Islet precursor cell (in vitro differentiated cells): ENCODE data around the gene CXXC5.
"Not testable (repeated sequence)": the region's sequence is repeated elsewhere in the genome, so short reads cannot be mapped to it uniquely, and the experiment has no call there.

ENCODE experiments used
- DNase-seq: peaks from one replicate; pipeline ENCODE4 v3.0.0-alpha.2; 2018

Gene CXXC5

DNA sequence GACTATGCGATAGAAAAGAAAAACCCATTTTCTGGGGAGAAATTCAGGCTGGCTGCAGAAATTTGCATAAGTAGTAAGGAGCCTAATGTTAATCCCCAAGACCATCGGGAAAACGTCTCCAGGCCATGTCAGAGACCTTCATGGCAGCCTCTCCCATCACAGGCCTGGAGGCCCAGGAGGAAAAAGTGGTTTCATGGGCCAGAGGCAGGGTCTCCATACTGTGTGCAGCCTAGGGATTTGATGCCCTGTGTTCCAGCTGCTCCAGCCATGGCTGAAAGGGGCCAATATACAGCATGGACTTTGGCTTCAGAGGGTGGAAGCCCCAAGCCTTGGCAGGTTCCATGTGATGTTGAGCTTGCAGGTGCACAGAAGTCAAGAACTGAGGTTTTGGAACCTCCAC, 71.8 kb downstream of the CXXC5 start:
- not testable (repeated sequence) for DNase-seq

DNA sequence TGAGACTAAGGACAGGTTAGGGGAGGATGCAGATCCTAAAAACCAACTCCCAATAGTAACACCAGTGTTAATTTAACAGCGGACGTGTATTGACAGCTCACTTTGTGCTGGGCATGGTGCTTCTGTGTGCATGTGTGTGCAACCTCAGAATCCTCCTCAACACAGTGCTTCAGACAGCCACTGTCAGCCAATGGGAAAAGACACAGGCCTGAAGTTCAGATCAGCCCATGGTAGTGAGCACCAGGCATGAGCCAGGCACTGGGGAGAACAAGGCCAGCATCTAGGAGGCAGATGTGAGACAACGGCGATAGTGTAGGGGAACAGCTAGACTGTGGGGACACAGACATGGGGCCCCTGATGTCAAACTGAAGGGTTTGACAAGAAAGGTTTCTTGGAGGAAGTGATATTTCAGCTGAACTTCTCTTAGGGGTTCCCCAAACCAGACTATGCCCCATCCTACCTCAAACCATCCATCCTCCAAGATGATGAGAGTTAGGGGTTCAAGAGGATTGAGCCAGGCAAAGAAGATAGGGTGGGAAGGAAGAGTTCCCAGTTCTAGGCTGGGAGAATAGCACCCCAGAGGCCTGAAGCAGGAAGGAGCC, 75.9 kb downstream of the CXXC5 start:
- DNase-seq = no peak

DNA sequence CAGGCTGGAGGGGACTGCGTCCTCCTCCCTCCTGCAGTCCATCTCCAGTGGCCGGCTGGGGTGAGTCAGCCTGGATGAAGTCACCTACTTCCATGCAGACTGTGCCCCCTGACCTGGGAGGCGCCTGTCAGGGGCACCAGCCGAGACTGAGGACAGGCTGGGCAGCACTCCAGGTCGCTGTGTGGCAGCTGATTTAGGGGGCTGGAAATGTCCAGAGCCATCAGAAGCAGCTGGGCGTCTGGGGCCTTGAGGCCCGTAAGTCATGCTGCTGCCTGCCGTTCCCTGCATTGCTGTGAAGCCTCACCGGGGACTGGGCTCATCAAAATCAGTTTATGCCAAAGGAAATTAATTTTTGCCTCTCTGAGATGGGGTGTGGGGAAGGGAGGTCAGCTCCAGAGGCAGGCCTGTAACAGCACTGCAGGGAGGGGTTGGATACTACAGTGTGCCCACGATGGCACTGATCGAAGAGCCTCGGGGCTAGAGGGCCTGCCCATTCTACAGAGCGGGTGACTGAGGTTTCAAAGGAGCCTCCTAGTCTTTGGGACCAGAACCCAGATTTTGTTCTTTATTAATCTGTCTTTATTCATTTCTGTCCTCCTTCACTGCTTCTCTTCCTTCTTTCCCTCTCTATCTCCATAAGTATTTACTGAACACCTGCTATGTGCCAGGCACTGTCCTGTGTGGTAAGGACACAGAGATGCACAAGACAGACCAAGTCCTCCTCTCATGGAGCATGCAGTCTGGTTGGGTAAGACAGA, 77.1 kb downstream of the CXXC5 start:
- DNase-seq = peak; percentile 89

DNA sequence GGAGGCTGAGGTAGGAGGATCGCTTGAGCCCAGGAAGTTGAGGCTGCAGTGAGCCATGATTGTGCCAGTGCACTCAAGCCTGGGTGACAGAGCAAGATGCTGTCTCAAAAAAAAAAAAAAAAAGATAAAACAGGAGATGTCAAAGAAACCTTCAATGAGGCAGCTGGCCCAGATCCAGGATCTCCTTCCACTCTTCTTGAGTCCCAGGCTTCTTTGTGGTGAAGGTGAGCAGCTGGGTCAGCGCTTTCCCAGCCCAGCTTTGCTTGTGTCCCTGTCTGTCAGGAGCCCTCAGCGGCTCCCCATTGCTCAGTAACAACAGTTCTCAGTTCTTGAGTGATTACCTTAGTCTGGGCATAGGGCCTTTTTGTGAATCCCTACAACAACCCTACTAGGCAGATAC, 78.1 kb downstream of the CXXC5 start:
- DNase-seq = peak; percentile 33

DNA sequence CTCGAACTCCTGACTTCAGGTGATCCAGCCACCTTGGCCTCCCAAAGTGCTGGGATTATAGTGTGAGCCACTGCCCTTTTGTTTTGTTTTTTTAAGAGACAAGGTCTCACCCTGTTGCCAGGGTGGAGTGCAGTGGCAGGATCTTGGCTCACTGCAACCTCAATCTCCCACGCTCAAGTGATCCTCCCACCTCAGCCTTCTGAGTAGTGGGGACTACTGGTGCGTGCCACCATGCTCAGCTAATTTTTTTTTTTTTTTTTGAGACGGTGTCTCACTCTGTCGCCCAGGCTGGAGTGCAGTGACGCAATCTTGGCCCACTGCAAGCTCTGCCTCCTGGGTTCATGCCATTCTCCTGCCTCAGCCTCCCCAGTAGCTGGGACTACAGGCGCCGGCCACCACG, 79.5 kb downstream of the CXXC5 start:
- not testable (repeated sequence) for DNase-seq

DNA sequence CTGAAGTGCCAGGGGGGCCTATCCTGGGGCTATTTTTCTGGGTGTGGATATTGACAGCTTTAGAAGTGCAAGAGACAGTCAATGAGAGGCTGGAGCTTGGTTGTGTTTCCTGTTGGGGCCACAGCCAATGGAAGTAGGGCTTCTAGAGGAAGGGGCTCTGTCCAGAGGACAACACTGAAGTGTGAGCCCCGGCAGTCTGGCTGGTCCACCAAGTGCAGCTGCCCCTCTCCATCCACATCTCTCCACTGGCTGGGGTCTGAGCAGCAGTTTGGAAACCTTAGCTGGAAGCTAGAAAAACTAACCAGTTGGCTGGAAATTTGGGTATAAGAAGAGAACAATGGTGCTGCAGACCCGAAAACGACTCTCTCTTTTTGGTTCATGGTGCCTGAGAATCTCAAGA, 83.1 kb downstream of the CXXC5 start:
- DNase-seq = peak; percentile 43

DNA sequence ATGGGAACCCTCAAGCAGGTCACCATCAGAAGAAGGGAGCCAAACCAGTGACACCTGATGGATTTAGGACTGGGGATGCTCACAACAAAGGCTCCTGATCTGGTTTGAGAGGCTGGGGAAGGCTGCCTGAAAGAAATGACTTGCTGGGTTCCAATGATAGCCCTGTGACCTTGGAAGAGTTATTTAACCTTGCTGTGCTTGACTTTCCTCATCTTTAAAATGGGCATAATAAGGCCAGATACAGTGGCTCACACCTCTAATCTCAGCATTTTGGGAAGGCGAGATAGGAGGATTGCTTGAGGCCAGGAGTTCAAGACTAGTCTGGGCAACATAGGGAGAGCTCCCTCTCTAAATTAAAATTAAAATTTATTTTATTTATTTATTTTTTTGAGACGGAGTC, 83.9 kb downstream of the CXXC5 start:
- DNase-seq = peak; percentile 18

DNA sequence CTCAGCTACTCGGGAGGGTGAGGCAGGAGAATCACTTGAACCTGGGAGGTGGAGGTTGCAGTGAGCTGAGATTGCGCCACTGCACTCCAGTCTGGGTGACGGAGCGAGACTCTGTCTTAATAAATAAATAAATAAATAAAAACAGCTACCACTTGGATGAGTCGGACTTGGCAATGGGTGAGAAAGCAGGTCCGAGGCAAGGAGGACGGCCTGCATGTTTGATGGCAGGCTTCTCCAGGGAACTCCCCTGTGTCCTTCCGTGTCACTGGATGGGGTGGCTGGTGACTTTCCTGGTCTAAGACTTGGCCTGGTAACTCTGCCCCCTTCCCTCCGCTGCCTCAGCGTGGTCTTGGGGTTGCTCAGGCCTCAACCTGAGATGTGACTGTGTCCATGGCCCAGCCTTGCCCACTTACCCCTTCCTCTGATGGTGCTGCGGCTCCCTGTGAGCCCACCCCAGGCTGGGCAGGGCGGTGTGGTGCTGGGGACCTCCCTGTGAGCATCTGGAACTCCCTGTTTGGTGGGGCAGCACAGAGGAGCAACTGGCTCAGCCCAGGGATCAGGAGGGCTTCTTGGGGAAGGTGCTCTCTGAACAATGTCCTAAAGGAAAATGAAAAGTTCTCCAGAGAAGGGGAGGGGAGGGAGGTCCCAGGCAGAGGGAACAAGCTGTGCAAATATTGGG, 85.0 kb downstream of the CXXC5 start:
- peak; percentile 50 for DNase-seq
